NCI-H524 treated with DMSO at 0.1 percent for 48 hours (cell line): ENCODE data around the gene TNFAIP8L3.

Experiments
- DNase-seq: peaks from one replicate; lab custom pipeline; 2025; lab: John Stamatoyannopoulos, UW

Gene TNFAIP8L3

GRCh38 chr15:51089699-51090453, 4.8 kb downstream of the TNFAIP8L3 start:
- DNase-seq, result no peak

GRCh38 chr15:51089041-51089440, 5.7 kb downstream of the TNFAIP8L3 start:
- no peak for DNase-seq

- DNase-seq, result no peak
These were observed 6.1 kb downstream of the TNFAIP8L3 start for GRCh38 chr15:51088585-51088984.

DNA sequence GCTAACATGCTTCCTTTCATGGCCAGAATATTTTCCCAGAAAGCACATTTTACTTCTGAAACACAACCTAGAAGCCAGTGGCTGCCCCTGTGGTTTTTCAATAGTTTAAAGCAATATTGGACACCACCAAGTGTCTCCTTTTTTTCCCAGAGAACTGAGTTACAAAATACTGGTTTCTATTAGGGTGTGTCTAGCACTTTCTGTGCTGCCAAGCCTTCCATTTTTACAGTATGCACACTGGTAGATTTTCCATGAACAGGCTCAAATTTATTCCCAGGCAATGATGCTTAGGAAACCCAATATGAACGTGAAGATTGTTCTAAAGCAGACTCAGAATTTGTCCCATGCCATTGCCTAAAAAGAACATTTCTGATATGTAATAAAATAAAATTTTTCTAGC, 7.2 kb downstream of the TNFAIP8L3 start:
- DNase-seq, result no peak

DNA sequence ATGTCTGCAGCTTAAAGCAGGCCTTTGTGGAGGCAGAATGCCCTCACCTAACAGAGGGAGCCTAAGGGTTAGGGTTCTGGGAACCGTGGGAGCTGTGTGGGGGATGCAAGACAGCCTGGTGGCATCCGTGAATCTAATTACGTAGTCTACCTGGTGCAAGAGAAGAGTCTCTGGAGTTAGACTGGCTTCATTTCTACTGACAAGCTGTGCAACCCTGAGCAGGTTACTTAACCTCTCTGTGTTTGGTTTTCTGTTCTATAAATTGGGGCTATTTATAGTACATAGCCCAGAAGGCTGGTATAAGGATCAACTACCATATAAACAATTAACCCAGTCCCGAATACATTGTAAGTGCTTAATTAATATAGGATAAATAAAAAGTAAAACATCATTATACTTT, 8.3 kb downstream of the TNFAIP8L3 start:
- DNase-seq, result no peak

- DNase-seq, result no peak
These were observed 8.9 kb downstream of the TNFAIP8L3 start for GRCh38 chr15:51085764-51086163.

DNA sequence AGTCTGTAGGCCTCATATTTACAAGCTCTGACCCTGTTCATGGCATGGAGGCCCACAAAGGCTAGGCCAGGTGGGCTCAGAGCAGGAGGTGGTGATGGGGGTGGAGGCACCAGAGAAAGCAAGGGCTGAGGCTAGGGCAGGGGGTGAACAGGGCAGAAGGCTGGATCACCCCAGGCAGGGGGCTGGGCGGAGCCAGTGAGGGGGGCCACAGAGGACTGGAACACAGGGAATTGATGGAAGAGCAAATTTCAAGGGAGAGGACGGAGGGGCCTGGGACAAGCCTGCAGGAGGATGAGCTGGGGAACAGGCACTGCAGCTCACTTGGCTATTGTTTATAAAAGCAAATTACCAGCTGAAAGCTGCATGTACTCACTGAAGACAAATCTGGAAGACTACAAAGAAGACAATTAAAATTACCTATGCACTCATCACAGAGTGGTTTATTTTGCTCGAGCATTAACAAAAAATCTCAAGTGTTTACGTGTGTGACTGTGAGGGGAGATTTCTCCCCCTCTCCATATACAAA, 11.0 kb downstream of the TNFAIP8L3 start:
- no peak for DNase-seq

GRCh38 chr15:51082246-51082645, 12.5 kb downstream of the TNFAIP8L3 start:
- DNase-seq, result no peak

- DNase-seq, result no peak
These were observed 14.4 kb downstream of the TNFAIP8L3 start for GRCh38 chr15:51080286-51080685.

DNA sequence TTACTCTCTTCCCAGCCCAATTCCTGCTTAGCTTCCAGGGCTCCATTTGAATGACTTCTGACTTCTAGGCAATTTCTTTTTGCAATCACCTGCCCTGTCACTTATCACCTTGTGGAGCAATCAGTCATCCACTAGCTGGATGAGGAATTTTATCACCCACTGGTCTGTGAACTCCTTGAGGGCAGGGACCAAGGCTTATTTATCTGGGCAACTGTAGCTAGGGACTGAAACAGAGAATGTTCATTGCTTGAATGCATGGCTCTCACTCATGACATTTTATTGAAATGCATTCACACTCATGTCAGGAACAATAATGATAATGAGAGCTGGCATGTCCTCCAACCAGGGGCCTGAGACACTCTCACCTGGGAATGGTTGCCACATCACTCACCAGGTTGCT, 15.5 kb downstream of the TNFAIP8L3 start:
- DNase-seq, result no peak

DNA sequence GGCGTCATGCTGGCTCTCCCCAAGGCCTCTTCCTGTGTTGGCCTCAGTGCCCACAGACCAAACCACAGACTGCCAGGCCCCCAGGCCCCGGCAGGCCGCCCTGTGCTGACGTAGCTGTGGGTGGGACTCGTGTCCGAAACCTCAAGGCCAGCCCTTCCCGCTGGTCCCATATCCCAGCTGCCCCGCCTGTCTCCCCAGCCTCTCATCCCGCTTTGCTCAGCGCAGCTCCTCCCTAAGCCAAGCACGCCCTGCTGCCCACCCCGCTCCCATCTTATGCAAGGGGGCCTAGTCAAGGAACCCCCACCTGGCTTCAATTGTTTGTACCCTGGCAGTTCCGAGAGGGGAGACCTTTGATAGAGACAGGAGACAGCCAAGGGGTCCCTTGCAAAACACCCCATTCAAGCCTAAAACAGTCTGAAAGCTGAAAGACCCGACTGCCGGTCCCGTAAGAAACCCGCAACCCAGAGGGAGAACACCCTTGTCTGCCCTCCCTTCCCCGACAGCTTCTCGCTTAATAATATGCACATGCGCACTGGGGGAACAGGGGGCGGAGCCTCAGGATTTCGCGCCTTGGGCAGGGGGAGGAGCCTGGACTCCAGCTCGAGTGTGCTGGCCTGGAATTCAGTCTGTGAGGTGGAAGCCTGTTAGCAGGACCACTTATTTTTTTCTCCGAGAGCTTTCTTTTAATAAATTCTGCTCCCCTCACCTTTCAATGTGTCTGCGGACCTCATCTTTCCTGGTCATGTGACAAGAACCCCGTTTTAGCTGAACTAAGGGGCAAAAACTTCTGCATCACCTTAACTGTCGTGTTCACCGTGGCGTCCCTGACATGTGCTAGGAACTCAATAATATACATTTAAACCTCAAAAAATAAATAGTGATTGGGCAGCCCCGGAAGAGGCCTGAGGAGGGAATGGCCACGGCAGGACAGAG, 17.2 kb downstream of the TNFAIP8L3 start:
- no peak for DNase-seq

DNA sequence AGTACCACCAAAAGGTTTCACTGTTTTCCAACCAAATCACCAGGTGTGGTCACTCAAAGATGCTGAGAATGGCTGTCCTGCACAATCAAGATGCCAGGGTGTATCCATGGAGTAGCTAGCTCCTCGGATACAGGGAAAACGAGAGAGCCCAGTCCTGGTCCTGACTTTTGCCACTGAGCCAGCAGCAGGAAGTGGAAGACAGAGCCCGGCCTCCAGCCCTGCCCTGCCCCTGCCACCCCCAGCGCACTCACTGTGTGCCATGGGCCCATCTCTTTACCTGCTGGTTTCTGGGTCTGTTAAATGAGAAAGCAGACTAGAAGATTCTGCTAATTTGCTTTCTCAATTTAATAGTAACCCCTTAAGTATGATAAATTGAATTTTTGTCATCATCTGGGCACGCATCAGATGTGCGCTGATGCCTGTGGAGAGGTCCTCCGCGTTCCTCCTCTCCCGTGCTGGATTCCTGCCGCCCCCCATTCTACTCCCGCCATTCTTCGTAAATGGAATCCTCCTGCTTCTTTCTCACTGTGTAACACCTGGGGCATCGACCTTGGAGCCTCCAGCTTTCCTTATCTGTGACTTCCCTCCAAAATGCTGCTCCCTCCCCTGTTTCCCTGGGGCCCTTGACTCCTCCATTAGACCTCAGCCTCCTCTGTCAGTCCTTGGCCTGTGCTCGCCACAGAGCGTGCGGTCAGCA, 18.0 kb downstream of the TNFAIP8L3 start:
- DNase-seq, result no peak

GRCh38 chr15:51075826-51076523, 18.7 kb downstream of the TNFAIP8L3 start:
- DNase-seq, result no peak

DNA sequence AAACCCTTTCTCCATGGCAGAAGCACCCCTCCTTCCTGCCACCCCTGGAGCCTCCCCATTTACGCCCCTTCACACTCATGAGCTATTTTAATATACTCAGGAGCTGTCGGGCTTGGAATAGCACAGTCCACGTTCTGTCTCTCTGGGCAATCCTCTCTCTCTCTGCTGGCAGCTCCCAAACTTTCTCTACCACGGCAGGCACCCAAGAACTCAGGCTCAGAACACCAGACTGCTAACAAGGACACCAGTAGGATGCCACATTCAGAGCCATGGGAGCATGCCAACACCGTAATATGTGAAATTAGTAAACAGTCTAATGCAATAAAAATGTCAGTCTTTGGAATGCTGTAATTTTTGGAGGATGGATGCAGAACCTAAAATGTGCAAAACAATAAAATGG, 19.3 kb downstream of the TNFAIP8L3 start:
- no peak for DNase-seq

GRCh38 chr15:51074926-51075325, 19.8 kb downstream of the TNFAIP8L3 start:
- no peak for DNase-seq

DNA sequence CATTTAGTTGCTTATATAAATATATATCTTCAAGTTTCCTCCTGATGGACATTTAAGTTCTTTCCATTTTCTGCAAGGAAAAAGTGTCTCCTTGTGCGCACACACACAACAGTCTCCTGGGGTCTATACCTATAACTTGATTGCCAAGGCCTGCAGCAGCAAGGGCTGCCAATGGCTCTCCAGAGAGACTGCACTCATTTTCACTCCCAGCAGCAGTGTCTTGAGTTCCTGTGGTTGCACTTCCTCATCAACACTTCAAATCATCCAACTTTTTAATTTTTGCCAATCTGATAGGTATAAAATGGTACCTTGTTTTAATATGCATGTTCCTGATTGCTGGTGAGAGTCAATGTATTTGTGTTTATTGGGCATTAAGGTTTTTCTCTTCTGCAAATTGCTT, 23.1 kb downstream of the TNFAIP8L3 start:
- DNase-seq, result no peak

DNA sequence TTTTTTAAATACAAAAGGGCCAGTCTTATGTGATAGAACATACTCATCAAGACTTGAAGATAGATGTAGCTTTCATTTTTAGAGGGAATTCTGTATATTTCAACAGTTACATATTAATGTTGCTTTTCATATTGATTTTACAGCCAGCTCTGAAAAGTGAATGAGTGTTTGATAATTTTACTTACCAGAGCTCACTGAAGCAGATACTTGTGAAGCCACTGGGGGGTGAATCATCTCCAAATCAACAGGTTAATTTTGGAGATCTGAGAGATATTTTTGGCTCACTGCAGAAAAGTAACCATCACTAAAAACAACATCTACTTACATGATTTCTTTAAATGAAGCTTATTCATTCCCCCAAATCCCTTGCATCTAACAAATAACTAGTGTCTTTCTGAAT, 24.7 kb downstream of the TNFAIP8L3 start:
- no peak for DNase-seq

GRCh38 chr15:51067510-51067909, 27.2 kb downstream of the TNFAIP8L3 start:
- DNase-seq, result no peak

DNA sequence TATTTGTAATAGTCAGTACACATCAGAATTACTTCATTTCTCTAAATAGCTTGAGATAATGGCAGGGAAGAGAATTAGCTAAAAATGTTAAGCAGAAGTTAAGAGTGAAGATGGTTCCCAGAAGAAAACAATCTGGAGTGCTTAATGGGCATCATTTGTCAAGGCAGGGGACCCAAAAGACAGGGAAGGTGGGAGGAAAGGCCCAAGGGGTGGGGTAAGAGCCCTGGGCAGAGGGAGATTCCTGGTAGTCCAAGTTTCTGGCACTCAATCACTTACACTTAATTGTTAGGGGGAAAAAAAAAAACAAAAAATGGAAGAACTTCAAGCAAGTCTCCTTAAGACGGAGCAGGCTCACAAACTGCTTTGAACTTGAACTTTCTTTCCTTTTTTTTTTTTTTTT, 28.9 kb downstream of the TNFAIP8L3 start:
- no peak for DNase-seq

- DNase-seq, result no peak
These were observed 29.4 kb downstream of the TNFAIP8L3 start for GRCh38 chr15:51065261-51065660.

GRCh38 chr15:51062736-51063135, 32.0 kb downstream of the TNFAIP8L3 start:
- DNase-seq, result no peak
